SJCRH30 (cell line): ENCODE results near the gene SERTM2. TPM values are rescaled to one million over a fixed set of nuclear protein-coding genes. Genes with fewer than 3 reads are reported as not detected.

ENCODE experiments used
- DNase-seq, 2 experiments: peaks; one replicate each; pipeline ENCODE4 v3.0.0-alpha.2; 2015 to 2020
- H3K27ac ChIP-seq: fragments of 250-450 bp; sonication (Bioruptor Pico); 2 replicates; pipeline ENCODE4 v1.5.1; 2020; ENCODE audit warnings: mild to moderate bottlenecking, moderate library complexity
- H3K27me3 ChIP-seq: fragments of 250-450 bp; sonication (Bioruptor Pico); 2 replicates; pipeline ENCODE4 v1.5.1; 2020; ENCODE audit warnings: mild to moderate bottlenecking, moderate library complexity
- H3K36me3 ChIP-seq: fragments of 250-450 bp; sonication (Bioruptor Pico); 2 replicates; pipeline ENCODE4 v1.5.1; 2020; ENCODE audit warnings: mild to moderate bottlenecking, moderate library complexity
- H3K4me1 ChIP-seq: fragments of 250-450 bp; sonication (Bioruptor Pico); 2 replicates; pipeline ENCODE4 v1.5.1; 2020; ENCODE audit warnings: mild to moderate bottlenecking, moderate library complexity
- H3K4me3 ChIP-seq: fragments of 250-450 bp; sonication (Bioruptor Pico); 2 replicates; pipeline ENCODE4 v1.5.1; 2020; ENCODE audit warnings: mild to moderate bottlenecking, moderate library complexity
- H3K9me3 ChIP-seq: fragments of 250-450 bp; sonication (Bioruptor Pico); replicated peaks from 2 replicates; pipeline ENCODE4 v1.5.1; 2020; ENCODE audit warnings: mild to moderate bottlenecking, moderate library complexity
- total RNA-seq: library from RNA; depleted of rRNA; stranded (reverse); fragments of >200 nt; shearing (Covaris generic); gene quantifications from 2 replicates; pipeline ENCODE4 v1.2.3, GENCODE V29; 2014; rRNA removed

SERTM2 gene
- 0.04 TPM in 1 of 2 replicates, not detected in the other for total RNA-seq

DNA sequence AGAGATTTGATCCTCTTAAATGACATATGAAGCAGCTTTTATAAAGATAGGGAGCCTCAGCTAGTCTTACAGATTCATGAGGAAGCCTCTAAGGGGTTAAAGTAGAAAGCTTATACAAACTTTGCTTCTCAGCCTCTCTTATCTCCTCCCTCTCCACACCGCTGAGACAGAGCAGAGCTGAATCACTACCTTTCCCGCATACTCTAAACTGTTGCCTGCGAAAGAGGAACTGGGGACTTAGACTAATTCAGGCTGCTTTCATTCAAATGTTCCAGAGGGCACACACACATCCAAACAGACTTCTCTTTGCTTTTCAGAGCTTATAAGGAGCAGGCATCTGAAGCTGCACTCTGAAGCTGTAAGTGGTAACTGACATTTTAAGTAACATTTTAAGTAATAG lies at the start of gene SERTM2:
Gene SERTM2 (plus strand): TSS at position 169 of the 400 bp plus-strand sequence. CDS start 7,213 bp downstream, outside the sequence.
- H3K36me3 ChIP-seq, result no peaks in the 10 kb centered on the region
- no peaks in the 10 kb centered on the region for H3K4me1 ChIP-seq

DNA sequence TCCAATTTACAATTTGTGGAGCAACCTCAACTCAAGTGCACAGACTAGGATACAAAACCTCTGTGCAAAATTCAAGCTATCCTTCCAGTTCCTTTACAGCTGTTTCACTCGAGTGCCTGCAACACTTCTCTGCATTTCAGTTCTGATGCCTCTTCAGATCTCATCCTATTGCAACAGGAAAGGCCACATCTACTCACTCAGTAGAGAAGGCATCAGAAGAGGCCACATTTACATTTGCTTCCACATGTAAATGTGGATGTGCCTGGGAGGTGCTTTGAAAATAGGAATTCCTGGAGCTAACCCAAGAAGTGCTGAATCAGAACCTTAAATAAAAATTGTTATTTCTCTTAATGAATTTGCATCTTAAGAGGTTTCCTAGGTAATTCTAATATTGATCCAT lies 45.8 kb upstream of the SERTM2 start:
- DNase-seq, result no peak
- H3K27ac ChIP-seq, result no peak overlapping the region

More for the DNA sequence above, at the start of gene SERTM2:
- no peaks in the 10 kb centered on the region for H3K9me3 ChIP-seq
- H3K27me3 ChIP-seq, result no peaks in the 10 kb centered on the region
- H3K27ac ChIP-seq, result no peak within 1 kb of the TSS
- DNase-seq, result peak in 1 of 2 experiments; percentile 35
- no peak within 1 kb of the TSS for H3K4me3 ChIP-seq

DNA sequence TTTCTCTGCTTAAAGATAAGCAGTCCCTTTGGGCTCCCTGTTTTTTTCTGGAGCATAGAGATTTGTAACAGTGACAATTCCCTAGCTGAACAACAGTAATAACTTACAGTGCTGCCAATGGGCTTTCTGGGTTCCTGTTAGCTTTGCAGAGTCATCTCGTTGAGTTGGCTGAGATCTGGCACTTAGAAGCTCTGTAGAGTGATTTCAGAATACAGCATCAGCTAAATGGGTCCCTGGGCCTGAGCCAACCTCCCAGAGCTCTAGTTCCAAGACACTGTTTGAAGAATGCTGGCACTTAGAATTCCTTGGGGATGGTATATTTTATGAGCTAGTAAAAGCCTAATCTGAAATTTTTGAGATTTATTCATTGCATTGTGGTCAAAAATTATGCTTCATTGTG lies 43.5 kb upstream of the SERTM2 start:
- Histone ChIP-seq H3K4me3 (no peak overlapping the region), H3K36me3 (no peaks in the 10 kb centered on the region), H3K9me3 (0 out of 2 replicates have a peak, but pooled peaks cover 3% of the 10 kb centered on the region), H3K4me1 (peaks cover 2% of the 10 kb centered on the region; the same call in 1 of the 2 replicates), H3K27ac (no peak overlapping the region), H3K27me3 (no peaks in the 10 kb centered on the region)
- DNase-seq, result no peak

More for the DNA sequence above, 45.8 kb upstream of the SERTM2 start:
- Histone ChIP-seq H3K4me1 (peaks cover 5% of the 10 kb centered on the region; the same call in 1 of the 2 replicates), H3K9me3 (0 out of 2 replicates have a peak, but pooled peaks cover 3% of the 10 kb centered on the region), H3K36me3 (no peaks in the 10 kb centered on the region), H3K4me3 (no peak overlapping the region), H3K27me3 (no peaks in the 10 kb centered on the region)

DNA sequence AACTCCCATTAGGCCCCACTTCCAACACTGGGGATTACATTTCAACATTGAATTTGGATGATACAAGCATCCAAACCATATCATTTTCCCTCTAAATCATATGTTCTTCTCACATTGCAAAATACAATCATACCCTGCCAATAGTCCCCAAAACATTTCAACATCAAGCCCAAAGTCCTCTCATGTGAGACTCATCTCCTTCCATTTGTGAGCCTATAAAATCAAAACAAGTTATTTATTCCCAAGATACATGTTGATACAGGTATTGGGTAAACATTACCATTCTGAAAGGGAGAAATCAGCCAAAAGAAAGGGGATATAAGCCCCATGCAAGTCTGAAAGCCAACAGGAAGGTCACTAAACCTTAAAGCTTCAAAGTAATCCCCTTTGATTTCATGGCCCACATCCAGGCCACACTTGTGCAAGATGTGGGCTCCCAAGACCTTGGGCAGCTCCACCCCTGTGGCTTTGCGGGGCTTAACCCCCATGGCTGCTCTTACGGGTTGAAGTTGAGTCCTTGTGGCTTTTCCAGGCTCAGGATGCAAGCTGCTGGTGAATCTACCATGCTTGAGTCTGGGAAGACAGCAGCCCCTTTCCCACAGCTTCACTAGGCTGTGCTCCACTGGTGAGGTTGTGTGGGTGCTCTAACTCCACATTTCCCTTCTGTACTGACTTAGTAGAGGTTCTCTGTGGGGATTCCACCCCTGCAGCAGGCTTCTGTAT lies 40.6 kb upstream of the SERTM2 start:
- no peaks in the 10 kb centered on the region for H3K27me3 ChIP-seq
- no peak overlapping the region for H3K27ac ChIP-seq
- H3K4me1 ChIP-seq, result peaks cover 2% of the 10 kb centered on the region; the same call in 1 of the 2 replicates
- DNase-seq, result peak; percentile 13 to 53
- H3K36me3 ChIP-seq, result no peaks in the 10 kb centered on the region
- H3K9me3 ChIP-seq, result 0 out of 2 replicates have a peak, but pooled peaks cover 3% of the 10 kb centered on the region
- H3K4me3 ChIP-seq, result no peak overlapping the region

GRCh38 chrX:111481896-111482295 lies 29.5 kb upstream of the SERTM2 start:
- DNase-seq, result no peak
- no peaks in the 10 kb centered on the region for H3K36me3 ChIP-seq
- H3K4me1 ChIP-seq, result no peaks in the 10 kb centered on the region
- H3K27me3 ChIP-seq, result no peaks in the 10 kb centered on the region
- no peaks in the 10 kb centered on the region for H3K9me3 ChIP-seq
- H3K4me3 ChIP-seq, result no peak overlapping the region
- no peak overlapping the region for H3K27ac ChIP-seq

GRCh38 chrX:111483135-111483534 lies 28.3 kb upstream of the SERTM2 start:
- Histone ChIP-seq H3K27ac (no peak overlapping the region), H3K9me3 (no peaks in the 10 kb centered on the region), H3K27me3 (no peaks in the 10 kb centered on the region), H3K4me3 (no peak overlapping the region), H3K4me1 (no peaks in the 10 kb centered on the region), H3K36me3 (no peaks in the 10 kb centered on the region)
- no peak for DNase-seq

GRCh38 chrX:111483881-111484280 lies 27.6 kb upstream of the SERTM2 start:
- H3K4me3 ChIP-seq, result no peak overlapping the region
- no peaks in the 10 kb centered on the region for H3K9me3 ChIP-seq
- H3K36me3 ChIP-seq, result no peaks in the 10 kb centered on the region
- no peak overlapping the region for H3K27ac ChIP-seq
- H3K4me1 ChIP-seq, result no peaks in the 10 kb centered on the region
- H3K27me3 ChIP-seq, result no peaks in the 10 kb centered on the region
- DNase-seq, result no peak

GRCh38 chrX:111490688-111491087 lies 20.8 kb upstream of the SERTM2 start:
- Histone ChIP-seq H3K27me3 (no peaks in the 10 kb centered on the region), H3K9me3 (no peaks in the 10 kb centered on the region), H3K4me1 (peaks cover 24% of the 10 kb centered on the region), H3K27ac (no peak overlapping the region), H3K36me3 (no peaks in the 10 kb centered on the region), H3K4me3 (no peak overlapping the region)
- DNase-seq, result peak; percentile 9 to 65

GRCh38 chrX:111492085-111492484 lies 19.4 kb upstream of the SERTM2 start:
- H3K36me3 ChIP-seq, result no peaks in the 10 kb centered on the region
- peaks cover 24% of the 10 kb centered on the region for H3K4me1 ChIP-seq
- peak in 1 of 2 experiments; percentile 41 for DNase-seq
- H3K9me3 ChIP-seq, result no peaks in the 10 kb centered on the region
- H3K27me3 ChIP-seq, result no peaks in the 10 kb centered on the region
- no peak overlapping the region for H3K27ac ChIP-seq
- no peak overlapping the region for H3K4me3 ChIP-seq

DNA sequence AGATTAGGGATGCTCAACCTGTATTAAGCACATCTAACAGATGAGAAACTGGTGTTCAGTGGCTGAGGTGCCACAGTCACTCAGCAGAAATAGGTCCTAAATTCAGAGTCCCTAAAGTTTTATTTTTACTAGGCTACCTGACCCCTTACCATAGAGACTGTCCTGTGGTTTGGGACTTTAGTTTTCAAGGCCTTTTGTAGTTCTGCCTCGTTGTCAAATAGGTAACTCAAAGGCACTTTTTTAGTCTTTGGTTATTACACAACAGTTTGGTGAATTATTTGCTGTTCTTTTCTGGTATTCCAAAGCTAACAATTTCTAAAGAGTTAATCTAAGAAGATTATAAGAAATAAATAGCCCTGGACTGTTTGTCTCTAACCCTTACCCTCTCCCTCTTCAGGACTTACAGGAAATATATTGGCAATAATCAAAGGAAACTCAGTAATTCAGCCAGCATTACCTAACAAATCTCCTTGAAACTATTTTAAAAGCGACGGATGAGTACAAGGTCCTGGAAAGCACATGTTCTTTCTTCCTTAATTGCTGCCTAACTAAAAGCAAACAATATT lies 12.8 kb upstream of the SERTM2 start:
- Histone ChIP-seq H3K27me3 (no peaks in the 10 kb centered on the region), H3K36me3 (no peaks in the 10 kb centered on the region)

GRCh38 chrX:111503485-111503993 lies 7.9 kb upstream of the SERTM2 start:
- Histone ChIP-seq H3K9me3 (no peaks in the 10 kb centered on the region), H3K27me3 (no peaks in the 10 kb centered on the region), H3K36me3 (no peaks in the 10 kb centered on the region), H3K4me1 (no peaks in the 10 kb centered on the region), H3K4me3 (no peak overlapping the region), H3K27ac (no peak overlapping the region)
- DNase-seq, result no peak

More for the DNA sequence above, 12.8 kb upstream of the SERTM2 start:
- H3K4me1 ChIP-seq, result no peaks in the 10 kb centered on the region
- H3K4me3 ChIP-seq, result no peak overlapping the region
- no peak for DNase-seq
- H3K27ac ChIP-seq, result no peak overlapping the region
- H3K9me3 ChIP-seq, result no peaks in the 10 kb centered on the region

DNA sequence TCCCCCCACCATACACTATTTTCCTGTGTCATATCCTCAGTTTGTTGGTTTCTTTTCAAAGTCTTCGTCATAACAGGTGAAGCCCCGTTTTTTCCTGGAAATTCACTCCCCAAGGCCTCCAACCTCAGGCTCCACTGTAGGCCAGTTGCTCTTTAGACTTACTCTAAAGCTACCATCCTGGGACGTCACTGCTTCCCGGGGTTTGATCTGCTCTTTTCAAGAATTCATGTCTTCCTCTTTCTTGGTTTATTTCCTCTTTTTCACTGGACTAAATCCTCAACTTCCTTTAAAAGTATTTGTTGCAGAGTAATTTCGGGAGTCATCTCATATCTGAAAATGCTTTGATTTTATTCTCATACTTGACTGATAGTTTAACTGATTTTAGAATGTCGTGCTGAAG lies 6.5 kb upstream of the SERTM2 start:
- Histone ChIP-seq H3K36me3 (no peaks in the 10 kb centered on the region), H3K4me1 (no peaks in the 10 kb centered on the region), H3K9me3 (no peaks in the 10 kb centered on the region), H3K27ac (no peak overlapping the region), H3K27me3 (no peaks in the 10 kb centered on the region), H3K4me3 (no peak overlapping the region)
- DNase-seq, result no peak

DNA sequence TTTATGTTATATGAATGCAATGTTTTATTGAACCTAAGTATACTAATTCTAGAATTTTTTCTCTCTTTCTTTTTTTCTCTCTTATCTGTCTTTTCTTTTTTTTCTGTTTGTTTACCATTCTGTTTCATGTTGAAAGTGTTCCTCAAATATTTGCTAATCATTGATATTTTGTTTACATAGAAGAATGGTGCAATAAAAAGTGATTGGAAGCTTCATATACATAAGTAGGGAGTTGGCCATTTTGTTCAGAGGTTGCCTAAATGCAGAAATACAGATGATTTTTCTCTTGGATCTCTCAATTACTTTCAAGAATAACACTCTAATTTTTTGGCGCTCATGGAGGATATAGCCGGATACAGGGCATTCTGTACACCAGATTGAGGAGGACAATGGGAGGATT lies 5.7 kb upstream of the SERTM2 start:
- Histone ChIP-seq H3K4me3 (no peak overlapping the region), H3K4me1 (no peaks in the 10 kb centered on the region), H3K27me3 (no peaks in the 10 kb centered on the region), H3K36me3 (no peaks in the 10 kb centered on the region), H3K27ac (no peak overlapping the region), H3K9me3 (no peaks in the 10 kb centered on the region)
- no peak for DNase-seq

- Histone ChIP-seq H3K9me3 (no peaks in the 10 kb centered on the region), H3K4me1 (no peaks in the 10 kb centered on the region), H3K27me3 (no peaks in the 10 kb centered on the region), H3K4me3 (no peak overlapping the region), H3K27ac (no peak overlapping the region), H3K36me3 (no peaks in the 10 kb centered on the region)
- no peak for DNase-seq
Measured at GRCh38 chrX:111506826-111507225, 4.6 kb upstream of the SERTM2 start.

DNA sequence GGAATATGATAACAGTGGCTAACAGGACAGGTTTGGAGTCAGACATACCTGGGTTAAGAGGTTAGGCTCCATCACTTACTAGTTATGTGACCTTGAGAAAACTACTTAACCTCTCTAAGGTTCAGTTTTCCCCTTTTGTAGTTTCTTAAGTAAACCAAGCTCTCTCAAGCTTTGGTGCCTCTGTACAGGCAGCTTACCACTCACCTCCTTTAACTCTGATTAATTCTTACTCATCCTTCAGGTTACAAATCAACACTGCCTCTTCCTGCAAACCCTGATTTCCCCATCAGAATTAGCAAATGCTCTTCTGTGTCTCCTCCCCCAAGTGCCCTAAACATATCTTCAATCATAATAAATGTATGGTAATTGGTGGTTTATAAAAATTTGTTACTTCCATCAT lies 3.5 kb upstream of the SERTM2 start:
- Histone ChIP-seq H3K4me1 (no peaks in the 10 kb centered on the region), H3K27ac (no peak overlapping the region), H3K9me3 (no peaks in the 10 kb centered on the region), H3K36me3 (no peaks in the 10 kb centered on the region), H3K27me3 (no peaks in the 10 kb centered on the region), H3K4me3 (no peak overlapping the region)
- DNase-seq, result no peak
